ENCODE data around the gene ASIP. TPM values are rescaled to one million over a fixed set of nuclear protein-coding genes. Genes with fewer than 3 reads are reported as not detected.
A peak's percentile ranks its signal among the peaks of the same experiment; 100 is the strongest.

Gene ASIP
- total and polyA plus RNA-seq, 2 of the 13 experiments (the other 11 are each of a cell fraction or from before 2014, with no cell fraction given), result not detected

- TF ChIP-seq LCORL (IDR thresholded peaks at IDR 0.05) (no peak), LCORL (CRISPR knock-in tag; IDR thresholded peaks at IDR 0.05) (peak; percentile 91), KMT2B (CRISPR knock-in tag; IDR thresholded peaks at IDR 0.05) (peak; percentile 89), ZNF577 (CRISPR knock-in tag; IDR thresholded peaks at IDR 0.05; ENCODE audit: borderline replicate concordance, low read depth) (no peak), ZNF703 (CRISPR knock-in tag; IDR thresholded peaks at IDR 0.05; ENCODE audit: borderline replicate concordance) (no peak), ATRX (CRISPR knock-in tag; IDR thresholded peaks at IDR 0.05; ENCODE audit: borderline replicate concordance) (no peak), ISL2 (CRISPR knock-in tag; IDR thresholded peaks at IDR 0.05) (peak; percentile 52; the same call in 1 of the 2 replicates), ZNF142 (CRISPR knock-in tag; IDR thresholded peaks at IDR 0.05) (peak; percentile 100), ZBED4 (CRISPR knock-in tag; IDR thresholded peaks at IDR 0.05; ENCODE audit: borderline replicate concordance) (no peak), ZBTB2 (CRISPR knock-in tag; IDR thresholded peaks at IDR 0.05; ENCODE audit: low read depth) (peak; percentile 72), NFKB2 (CRISPR knock-in tag; IDR thresholded peaks at IDR 0.05; ENCODE audit: borderline replicate concordance) (peak; percentile 95; the same call in 1 of the 2 replicates), NR1H2 (CRISPR knock-in tag; IDR thresholded peaks at IDR 0.05; ENCODE audit: borderline replicate concordance, low read depth) (no peak), ZNF619 (CRISPR knock-in tag; IDR thresholded peaks at IDR 0.05) (peak; percentile 93; the same call in 1 of the 2 replicates), CREBL2 (CRISPR knock-in tag; IDR thresholded peaks at IDR 0.05; ENCODE audit: borderline replicate concordance) (no peak), FLYWCH1 (CRISPR knock-in tag; IDR thresholded peaks at IDR 0.05) (no peak), THAP8 (CRISPR knock-in tag; IDR thresholded peaks at IDR 0.05; ENCODE audit: borderline replicate concordance) (no peak), ZSCAN22 (CRISPR knock-in tag; IDR thresholded peaks at IDR 0.05) (no peak)
Measured at GRCh38 chr20:34215711-34216381, 25.4 kb upstream of the ASIP start (continued).

All from HepG2 (cell line).